ENCODE results near the gene LCMT1. TPM values are rescaled to one million over a fixed set of nuclear protein-coding genes. Genes with fewer than 3 reads are reported as not detected.

LCMT1 gene
- total RNA-seq, 1 experiment from 2014 or later = 46.8 TPM

DNA sequence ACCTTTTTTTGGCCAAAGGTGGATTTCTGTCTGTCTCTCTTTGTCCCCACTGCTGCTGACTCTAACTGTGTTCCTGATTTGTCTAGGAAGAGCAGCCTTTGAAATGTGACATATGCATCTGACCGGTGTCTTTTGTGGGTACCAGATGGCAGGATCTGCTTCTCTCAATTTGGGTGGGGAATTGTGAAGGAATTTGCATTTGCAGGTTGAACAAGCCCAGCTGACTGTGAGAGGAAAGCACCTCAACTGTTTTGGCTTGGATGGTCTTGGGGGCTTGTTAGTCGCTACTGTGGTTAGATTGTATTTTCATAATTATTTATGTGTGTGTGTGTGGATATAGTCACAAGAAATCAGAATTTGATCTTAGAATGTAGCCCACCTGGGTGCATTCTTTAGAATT is 37.7 kb upstream of the LCMT1 start:
- no peaks in the 10 kb centered on the region for H3K9me3 Mint-ChIP-seq (ENCODE audit: low read depth, unreplicated experiment)
- DNase-seq = no peak
- no TSS peak for BruUV-seq (replicated peaks)
- TF ChIP-seq, protein P1, sequence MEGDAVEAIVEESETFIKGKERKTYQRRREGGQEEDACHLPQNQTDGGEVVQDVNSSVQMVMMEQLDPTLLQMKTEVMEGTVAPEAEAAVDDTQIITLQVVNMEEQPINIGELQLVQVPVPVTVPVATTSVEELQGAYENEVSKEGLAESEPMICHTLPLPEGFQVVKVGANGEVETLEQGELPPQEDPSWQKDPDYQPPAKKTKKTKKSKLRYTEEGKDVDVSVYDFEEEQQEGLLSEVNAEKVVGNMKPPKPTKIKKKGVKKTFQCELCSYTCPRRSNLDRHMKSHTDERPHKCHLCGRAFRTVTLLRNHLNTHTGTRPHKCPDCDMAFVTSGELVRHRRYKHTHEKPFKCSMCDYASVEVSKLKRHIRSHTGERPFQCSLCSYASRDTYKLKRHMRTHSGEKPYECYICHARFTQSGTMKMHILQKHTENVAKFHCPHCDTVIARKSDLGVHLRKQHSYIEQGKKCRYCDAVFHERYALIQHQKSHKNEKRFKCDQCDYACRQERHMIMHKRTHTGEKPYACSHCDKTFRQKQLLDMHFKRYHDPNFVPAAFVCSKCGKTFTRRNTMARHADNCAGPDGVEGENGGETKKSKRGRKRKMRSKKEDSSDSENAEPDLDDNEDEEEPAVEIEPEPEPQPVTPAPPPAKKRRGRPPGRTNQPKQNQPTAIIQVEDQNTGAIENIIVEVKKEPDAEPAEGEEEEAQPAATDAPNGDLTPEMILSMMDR (IDR thresholded peaks at IDR 0.05; ENCODE audit: unreplicated experiment) = no peak
- no peaks in the 10 kb centered on the region for H3K4me1 Mint-ChIP-seq (ENCODE audit: low read depth, unreplicated experiment)
- CTCF ChIA-PET = no interaction called here
- H3K36me3 Mint-ChIP-seq (ENCODE audit: insufficient read depth, unreplicated experiment) = no peaks in the 10 kb centered on the region
- no peak overlapping the region for H3K27ac Mint-ChIP-seq (ENCODE audit: unreplicated experiment)
- intact Hi-C loops (cut with micrococcal nuclease; ENCODE audit: unreplicated experiment) = no loop called here
- no peak overlapping the region for H3K4me3 Mint-ChIP-seq (ENCODE audit: low read depth, unreplicated experiment)
- no peaks in the 10 kb centered on the region for H3K27me3 Mint-ChIP-seq (ENCODE audit: unreplicated experiment)

DNA sequence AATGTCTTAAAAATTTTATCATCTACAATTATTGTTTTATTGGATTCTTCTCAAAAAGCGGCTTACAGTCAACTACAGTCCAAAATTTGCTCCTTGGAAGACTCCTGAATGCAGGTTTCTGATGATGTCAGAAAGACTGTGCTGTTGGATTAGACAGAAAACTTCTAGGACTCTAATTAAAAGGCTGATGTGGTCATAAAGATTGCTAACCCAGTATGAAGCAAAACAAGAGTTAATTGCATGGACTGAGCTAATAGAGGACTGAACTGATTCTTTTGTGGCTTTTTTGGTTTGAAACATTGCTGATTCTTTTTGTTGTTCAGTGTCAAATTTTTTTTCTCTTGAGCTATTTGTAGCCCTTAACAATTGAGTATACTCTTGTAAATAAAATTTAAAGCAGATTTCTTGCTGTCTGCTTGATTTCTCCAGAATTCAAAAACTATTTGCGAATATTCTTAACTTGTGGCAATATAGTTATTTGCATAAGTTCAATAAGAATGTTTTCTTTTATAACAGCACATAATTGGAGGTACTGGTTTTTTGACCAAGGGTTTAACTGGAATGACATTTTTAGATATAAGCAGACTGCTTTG is 33.1 kb upstream of the LCMT1 start:
- Mint-ChIP-seq H3K9me3 (ENCODE audit: low read depth, unreplicated experiment) (no peaks in the 10 kb centered on the region), H3K36me3 (ENCODE audit: insufficient read depth, unreplicated experiment) (no peaks in the 10 kb centered on the region), H3K27ac (ENCODE audit: unreplicated experiment) (no peak overlapping the region), H3K27me3 (ENCODE audit: unreplicated experiment) (no peaks in the 10 kb centered on the region), H3K4me1 (ENCODE audit: low read depth, unreplicated experiment) (no peaks in the 10 kb centered on the region), H3K4me3 (ENCODE audit: low read depth, unreplicated experiment) (no peak overlapping the region)
- intact Hi-C loops (cut with micrococcal nuclease; ENCODE audit: unreplicated experiment) = no loop called here
- TF ChIP-seq, protein P1 (IDR thresholded peaks at IDR 0.05; ENCODE audit: unreplicated experiment) = no peak
- CTCF ChIA-PET = no interaction called here
- no peak for DNase-seq
- BruUV-seq (replicated peaks) = no TSS peak

DNA sequence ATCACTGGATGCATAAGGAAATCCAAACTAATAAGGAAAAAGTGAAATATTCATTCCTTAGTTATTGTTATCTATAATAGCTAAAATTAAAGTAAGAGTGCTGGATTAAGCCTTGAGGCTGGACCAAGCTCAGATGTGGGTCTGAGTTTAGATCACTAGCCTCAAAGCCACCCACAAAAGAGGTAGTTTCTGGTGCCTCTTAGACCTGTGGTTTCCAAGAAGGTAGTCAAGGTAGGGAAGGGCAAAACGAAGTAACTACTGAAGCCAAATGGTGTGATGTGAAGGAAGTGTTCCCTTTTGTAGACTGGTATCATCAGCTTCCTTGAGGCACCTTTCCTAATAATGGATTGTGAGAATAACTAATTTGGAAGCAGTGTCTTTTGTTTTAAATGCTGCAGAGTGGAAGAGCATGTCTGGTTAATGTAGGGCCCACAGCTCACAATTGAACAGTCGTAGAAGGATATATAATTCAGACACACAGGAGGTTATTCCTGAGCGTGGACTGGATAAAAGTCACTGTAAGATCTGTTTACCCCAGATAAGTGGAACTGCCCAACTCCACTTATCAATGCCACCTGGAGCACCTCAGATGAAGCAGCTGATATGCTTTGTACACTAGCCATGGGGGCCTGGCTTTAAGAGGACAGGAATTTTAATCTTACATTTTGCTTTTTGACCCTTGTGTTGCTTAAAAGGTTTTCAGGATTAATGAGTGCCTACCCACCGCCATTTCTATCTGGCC is 31.7 kb upstream of the LCMT1 start:
- Mint-ChIP-seq H3K4me1 (ENCODE audit: low read depth, unreplicated experiment) (no peaks in the 10 kb centered on the region), H3K27me3 (ENCODE audit: unreplicated experiment) (no peaks in the 10 kb centered on the region), H3K27ac (ENCODE audit: unreplicated experiment) (no peak overlapping the region), H3K36me3 (ENCODE audit: insufficient read depth, unreplicated experiment) (no peaks in the 10 kb centered on the region), H3K9me3 (ENCODE audit: low read depth, unreplicated experiment) (no peaks in the 10 kb centered on the region), H3K4me3 (ENCODE audit: low read depth, unreplicated experiment) (no peak overlapping the region)
- intact Hi-C loops (cut with micrococcal nuclease; ENCODE audit: unreplicated experiment) = no loop called here
- DNase-seq = no peak
- TF ChIP-seq, protein P1 (IDR thresholded peaks at IDR 0.05; ENCODE audit: unreplicated experiment) = no peak
- CTCF ChIA-PET = no interaction called here
- no TSS peak for BruUV-seq (replicated peaks)

DNA sequence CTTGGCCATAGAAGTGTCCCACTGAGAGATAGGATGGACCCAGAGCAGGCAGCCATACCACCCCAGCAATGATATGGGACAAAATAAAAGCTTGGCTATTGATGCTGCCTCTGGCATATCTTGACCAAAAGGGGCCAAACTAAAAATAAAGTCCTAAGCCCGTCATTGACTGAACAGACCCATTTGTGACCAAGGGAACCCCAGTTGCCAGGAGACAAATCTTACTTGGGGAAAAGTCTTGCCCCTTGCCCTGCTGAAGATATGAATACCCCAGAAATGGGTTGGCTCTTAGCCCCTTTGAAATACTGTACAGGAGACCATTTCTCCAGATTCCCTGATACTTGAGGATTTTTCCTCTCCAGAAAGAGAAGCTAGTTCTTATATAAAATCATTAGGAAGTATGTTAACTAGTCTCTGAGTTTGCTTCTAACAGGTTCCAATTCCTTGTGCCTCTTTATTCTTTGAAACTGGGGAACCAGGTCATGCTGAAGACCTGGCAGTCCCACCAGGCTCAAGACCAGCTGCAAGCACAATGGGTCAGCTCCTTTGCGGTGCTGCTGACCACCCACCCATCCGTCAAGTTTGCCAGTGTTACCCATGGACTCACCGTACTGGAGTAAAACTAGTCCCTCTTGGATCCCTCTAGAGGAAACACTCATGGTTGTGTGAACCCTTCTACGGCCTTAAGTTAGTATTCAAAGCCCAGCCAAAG is 31.0 kb upstream of the LCMT1 start:
- Mint-ChIP-seq H3K27me3 (ENCODE audit: unreplicated experiment) (no peaks in the 10 kb centered on the region), H3K4me1 (ENCODE audit: low read depth, unreplicated experiment) (no peaks in the 10 kb centered on the region), H3K27ac (ENCODE audit: unreplicated experiment) (no peak overlapping the region), H3K4me3 (ENCODE audit: low read depth, unreplicated experiment) (no peak overlapping the region), H3K36me3 (ENCODE audit: insufficient read depth, unreplicated experiment) (no peaks in the 10 kb centered on the region), H3K9me3 (ENCODE audit: low read depth, unreplicated experiment) (no peaks in the 10 kb centered on the region)
- intact Hi-C loops (cut with micrococcal nuclease; ENCODE audit: unreplicated experiment) = no loop called here
- BruUV-seq (replicated peaks) = no TSS peak
- no peak for DNase-seq
- CTCF ChIA-PET = no interaction called here
- TF ChIP-seq, protein P1 (IDR thresholded peaks at IDR 0.05; ENCODE audit: unreplicated experiment) = no peak

Data from Calu3 (cell line).